Adrenal gland (tissue), 12 donors: ENCODE data around the gene GPATCH8. TPM values are rescaled to one million over a fixed set of nuclear protein-coding genes. Genes with fewer than 3 reads are reported as not detected.

Experiments used
- DNase-seq, 7 donors: peaks; one replicate each; pipeline ENCODE4 v3.0.0-alpha.2; 2019 to 2020
- H3K27ac ChIP-seq, 5 donors: fragments of 200-600 bp; sonication (generic) in 4 of 5; 1 replicate in 3 of 5; 2 replicates in 2 of 5; pipeline versions ENCODE4 v1.5.1 to v1.8.0; 2016 to 2020; ENCODE audit warnings: mild to moderate bottlenecking in 1 of 5
- H3K27me3 ChIP-seq: fragments of 200-600 bp; 2 replicates; pipeline ENCODE4 v1.8.0; 2021
- H3K36me3 ChIP-seq, 2 donors: fragments of 200-600 bp; replicated peaks in 1 of 2; 1 replicate in 1 of 2; 2 replicates in 1 of 2; pipeline versions ENCODE4 v1.5.1 to v1.8.0; 2018 to 2022
- H3K4me1 ChIP-seq, 2 donors: fragments of 200-600 bp; replicated peaks in 1 of 2; 1 replicate in 1 of 2; 2 replicates in 1 of 2; pipeline versions ENCODE4 v1.5.1 to v1.8.0; 2018 to 2021
- H3K4me3 ChIP-seq, 4 donors: fragments of 200-600 bp; sonication (generic) in 3 of 4; one replicate each; pipeline ENCODE4 v1.5.1; 2016 to 2018
- H3K9me3 ChIP-seq, 3 donors: fragments of 200-600 bp; sonication (generic) in 1 of 3; replicated peaks in 1 of 3; 1 replicate in 2 of 3; 2 replicates in 1 of 3; pipeline versions ENCODE4 v1.5.1 to v1.8.0; 2016 to 2021
- POLR2A ChIP-seq, 2 donors: fragments of 450-650 bp; IDR thresholded peaks; one replicate each; pipeline ENCODE4 v1.6.1; 2017; ENCODE audit warnings: antibody characterized with exemption in 2 of 2, mild to moderate bottlenecking in 2 of 2, moderate library complexity in 1 of 2
- WGBS, 4 donors: extraction: QIAGEN DNeasy Blood & Tissue Kit in 2 of 4; methylation state at CpG; one replicate each; pipeline versions ENCODE4 v1.1.5 to v1.1.7; 2013 to 2017; 5-methylcytosine and 5-hydroxymethylcytosine counted together
- intact Hi-C, 2 donors: fragments of 100-400 bp; cut with DNase I; formaldehyde crosslinking; loops; one replicate each; pipeline versions ENCODE4 v1.14.1 to v1.15.0; 2022 to 2023
- polyA plus RNA-seq, 3 donors: library from polyadenylated mRNA; stranded (reverse); fragments of 200-250 nt in 2 of 3; fragments of 350-450 nt in 1 of 3; fragmentation: Illumina TruSeq in 1 of 3; extraction: RNeasy Lipid Tissue Mini Kit (QIAGEN cat#74804) in 1 of 3; gene quantifications; one replicate each; pipeline ENCODE4 v1.2.3, GENCODE V29; 2013 to 2014
- total RNA-seq, 9 donors: library from RNA; depleted of rRNA in 4 of 9; stranded (reverse); fragments of >200 nt in 4 of 9; fragments of 120-200 nt in 1 of 9; fragmentation: NEBNext Ultra II Directional in 1 of 9; extraction: Animal tissue kit (Norgen Biotek cat#: 25700) in 1 of 9; gene quantifications; one replicate each; pipeline versions ENCODE4 v1.1.0 to v1.2.4, GENCODE V29; 2013 to 2023
- TF ChIP-seq, protein P1 (sequence below), 6 experiments: fragments of 450-650 bp in 4 of 6; fragments of 200-600 bp in 2 of 6; sonication (generic) in 1 of 6; IDR thresholded peaks; 1 replicate in 5 of 6; 2 replicates in 1 of 6; pipeline versions ENCODE4 v1.5.1 to v1.8.0; 2016 to 2021; ENCODE audit warnings: antibody characterized with exemption in 6 of 6, mild to moderate bottlenecking in 2 of 6, moderate library complexity in 1 of 6
- donor health status: healthy with polysubstance abuse.
- donor health status: Bipolar disorder and iron deficiency.
- donor health status: DM: yes; HTN: yes; CAD: no.
- donor health status: DM: no; HTN: no; CAD: no.
- donor health status: DM: no; HTN: no; CAD: no.
- donor health status: DM: yes; HTN: yes; CAD: no.

GPATCH8 gene
- total and polyA plus RNA-seq, 12 donors: 7.2 to 33.6 (median 28.8) TPM

DNA sequence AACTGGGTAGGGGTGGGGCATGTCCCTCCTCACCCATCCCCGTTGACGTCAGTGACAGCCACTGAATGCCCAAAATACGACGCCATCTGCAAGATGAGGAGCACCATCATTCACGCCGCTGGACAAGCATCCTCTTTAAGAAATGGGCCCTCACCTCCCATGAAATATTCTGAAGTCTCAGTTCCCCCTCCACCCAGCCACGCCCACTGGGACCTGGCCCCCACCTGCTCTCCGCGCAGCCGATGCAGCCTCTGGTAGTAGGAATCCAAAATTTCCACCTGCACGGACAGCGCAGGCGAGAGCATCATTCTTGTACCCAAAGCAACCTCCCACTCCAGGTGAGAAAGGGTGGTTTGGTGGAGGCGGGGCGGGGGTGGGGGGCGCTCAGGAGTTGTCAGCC lies 119.3 kb downstream of the GPATCH8 start:
- Histone ChIP-seq H3K4me3 (no peak overlapping the region), H3K27ac (no peak overlapping the region), H3K4me1 (peaks cover 0 to 11% of the 10 kb centered on the region in 2 donors), H3K9me3 (no peaks in the 10 kb centered on the region), H3K36me3 (no peaks in the 10 kb centered on the region), H3K27me3 (peaks cover 4% of the 10 kb centered on the region)
- no peak for TF ChIP-seq POLR2A (IDR thresholded peaks at IDR 0.05)
- 73 to 100% (median 79%) methylated on average over 6 to 16 of the region's 16 CpGs for WGBS, 4 donors
- DNase-seq: peak in 1 of 7 donors; percentile 5
- intact Hi-C loops: no loop called here

DNA sequence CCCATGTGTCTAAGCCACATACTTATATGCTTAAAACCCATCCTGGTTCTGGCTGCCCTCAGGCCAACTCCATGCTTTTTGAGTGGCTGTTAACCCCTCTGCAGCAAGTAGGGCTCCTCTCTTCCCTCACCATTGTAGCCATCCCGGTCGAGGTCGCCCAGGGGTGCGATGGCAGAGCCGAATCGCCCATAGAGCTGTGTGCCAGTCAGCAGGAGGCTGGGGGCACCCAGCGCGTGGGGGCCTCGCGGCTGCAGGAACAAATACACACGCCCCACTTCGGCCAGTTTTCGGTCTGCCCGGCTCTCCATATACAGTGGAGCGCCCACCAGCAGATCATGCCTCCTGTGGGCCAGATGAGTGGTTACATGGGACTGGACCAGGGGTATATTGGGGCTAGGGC lies 119.8 kb downstream of the GPATCH8 start:
- Histone ChIP-seq H3K36me3 (no peaks in the 10 kb centered on the region), H3K4me1 (peaks cover 0 to 11% of the 10 kb centered on the region in 2 donors), H3K4me3 (no peak overlapping the region), H3K27me3 (peaks cover 4% of the 10 kb centered on the region), H3K9me3 (no peaks in the 10 kb centered on the region), H3K27ac (no peak overlapping the region)
- intact Hi-C loops: no loop called here
- DNase-seq: peak in 1 of 7 donors; percentile 5
- 92 to 95% (median 95%) methylated on average over 6 to 15 of the region's 15 CpGs for WGBS, 4 donors
- TF ChIP-seq POLR2A (IDR thresholded peaks at IDR 0.05): no peak
- TF ChIP-seq, protein P1, sequence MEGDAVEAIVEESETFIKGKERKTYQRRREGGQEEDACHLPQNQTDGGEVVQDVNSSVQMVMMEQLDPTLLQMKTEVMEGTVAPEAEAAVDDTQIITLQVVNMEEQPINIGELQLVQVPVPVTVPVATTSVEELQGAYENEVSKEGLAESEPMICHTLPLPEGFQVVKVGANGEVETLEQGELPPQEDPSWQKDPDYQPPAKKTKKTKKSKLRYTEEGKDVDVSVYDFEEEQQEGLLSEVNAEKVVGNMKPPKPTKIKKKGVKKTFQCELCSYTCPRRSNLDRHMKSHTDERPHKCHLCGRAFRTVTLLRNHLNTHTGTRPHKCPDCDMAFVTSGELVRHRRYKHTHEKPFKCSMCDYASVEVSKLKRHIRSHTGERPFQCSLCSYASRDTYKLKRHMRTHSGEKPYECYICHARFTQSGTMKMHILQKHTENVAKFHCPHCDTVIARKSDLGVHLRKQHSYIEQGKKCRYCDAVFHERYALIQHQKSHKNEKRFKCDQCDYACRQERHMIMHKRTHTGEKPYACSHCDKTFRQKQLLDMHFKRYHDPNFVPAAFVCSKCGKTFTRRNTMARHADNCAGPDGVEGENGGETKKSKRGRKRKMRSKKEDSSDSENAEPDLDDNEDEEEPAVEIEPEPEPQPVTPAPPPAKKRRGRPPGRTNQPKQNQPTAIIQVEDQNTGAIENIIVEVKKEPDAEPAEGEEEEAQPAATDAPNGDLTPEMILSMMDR (IDR thresholded peaks at IDR 0.05): no peak

DNA sequence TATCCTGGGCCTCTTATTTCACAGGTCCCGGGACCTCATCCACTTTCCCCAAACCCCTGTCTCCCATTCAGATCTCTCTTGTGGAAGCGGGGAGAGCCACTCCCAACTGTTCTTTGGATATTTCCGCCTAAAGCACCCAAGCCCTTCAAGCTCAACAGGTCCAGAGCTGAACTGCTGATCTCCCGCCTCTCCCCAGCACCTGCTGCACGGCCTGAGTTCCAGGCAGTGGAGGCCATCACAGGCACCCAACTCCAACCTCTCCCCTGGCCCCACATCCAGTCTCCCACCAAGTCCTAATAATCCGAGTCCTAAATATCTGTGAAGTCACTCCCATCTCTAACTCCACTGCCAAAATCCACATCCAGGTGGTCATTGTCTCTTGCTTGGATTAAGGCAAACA lies 120.3 kb downstream of the GPATCH8 start:
- H3K4me1 ChIP-seq: peaks cover 0 to 11% of the 10 kb centered on the region in 2 donors
- TF ChIP-seq, protein P1 (IDR thresholded peaks at IDR 0.05): no peak
- TF ChIP-seq POLR2A (IDR thresholded peaks at IDR 0.05): no peak
- H3K9me3 ChIP-seq: no peaks in the 10 kb centered on the region
- H3K27ac ChIP-seq: no peak overlapping the region
- WGBS, 4 donors: 89 to 96% (median 92%) methylated on average over 6 of the region's 6 CpGs
- DNase-seq: peak in 1 of 7 donors; percentile 5
- H3K36me3 ChIP-seq: no peaks in the 10 kb centered on the region
- intact Hi-C loops: no loop called here
- H3K27me3 ChIP-seq: peaks cover 4% of the 10 kb centered on the region
- no peak overlapping the region for H3K4me3 ChIP-seq

DNA sequence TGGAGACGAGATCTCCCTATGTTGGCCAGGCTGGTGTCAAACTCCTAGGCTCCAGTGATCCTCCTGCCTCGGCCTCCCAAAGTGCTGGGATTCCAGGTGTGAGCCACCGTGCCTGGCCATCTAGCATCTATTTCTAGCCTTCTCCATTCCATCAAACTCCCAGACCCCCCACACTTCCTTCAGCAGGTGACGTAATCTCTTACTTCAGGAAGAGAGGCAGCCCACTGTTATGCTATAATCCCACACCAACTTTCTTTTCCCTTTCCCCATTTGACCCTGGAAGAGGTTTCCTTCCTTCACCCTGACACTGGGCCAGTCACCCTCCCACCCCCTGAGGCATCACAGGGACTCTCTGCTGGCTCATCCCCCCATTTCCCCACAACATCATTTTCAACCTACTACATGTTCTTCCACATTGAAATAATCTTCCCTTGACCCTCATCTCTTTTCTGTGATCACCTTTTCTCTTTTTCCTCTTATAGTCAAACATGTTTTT lies 121.3 kb downstream of the GPATCH8 start:
- TF ChIP-seq, protein P1 (IDR thresholded peaks at IDR 0.05): no peak
- TF ChIP-seq POLR2A (IDR thresholded peaks at IDR 0.05): no peak
- DNase-seq: no peak
- peaks cover 0 to 11% of the 10 kb centered on the region in 2 donors for H3K4me1 ChIP-seq
- H3K36me3 ChIP-seq: no peaks in the 10 kb centered on the region
- no peak overlapping the region for H3K4me3 ChIP-seq
- H3K9me3 ChIP-seq: no peaks in the 10 kb centered on the region
- H3K27ac ChIP-seq: no peak overlapping the region
- intact Hi-C loops: no loop called here
- H3K27me3 ChIP-seq: peaks cover 4% of the 10 kb centered on the region
- WGBS, 4 donors: 71 to 87% (median 78%) methylated on average over 4 of the region's 4 CpGs

DNA sequence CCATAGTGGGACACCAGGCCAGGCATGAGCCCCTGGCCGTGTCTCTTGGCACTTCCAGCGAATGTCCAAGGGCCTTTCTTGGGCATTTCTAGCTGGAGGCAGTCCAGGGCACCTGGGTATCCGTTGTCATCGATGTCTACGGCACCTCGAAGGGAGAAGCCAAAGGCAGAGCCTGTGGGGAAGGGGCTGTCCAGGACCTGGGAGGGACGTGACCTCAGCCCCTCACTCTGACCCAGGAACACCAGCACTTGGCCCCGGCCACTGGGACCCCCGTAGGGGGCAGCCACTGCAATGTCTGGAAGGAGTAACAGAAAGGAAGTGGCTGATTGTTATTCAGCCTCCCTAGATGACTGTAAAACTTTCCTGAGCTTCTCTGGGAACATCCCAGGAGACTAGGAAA lies 122.4 kb downstream of the GPATCH8 start:
- no peaks in the 10 kb centered on the region for H3K9me3 ChIP-seq
- no peaks in the 10 kb centered on the region for H3K36me3 ChIP-seq
- no peak for TF ChIP-seq POLR2A (IDR thresholded peaks at IDR 0.05)
- TF ChIP-seq, protein P1 (IDR thresholded peaks at IDR 0.05): no peak
- peaks cover under 1% of the 10 kb centered on the region for H3K27me3 ChIP-seq
- no peak for DNase-seq
- H3K4me1 ChIP-seq: peaks cover 0 to 5% of the 10 kb centered on the region in 2 donors
- intact Hi-C loops: no loop called here
- H3K4me3 ChIP-seq: no peak overlapping the region
- H3K27ac ChIP-seq: no peak overlapping the region
- 67 to 79% (median 70%) methylated on average over 3 to 9 of the region's 9 CpGs for WGBS, 4 donors
